Heart right ventricle (tissue), 16 donors: ENCODE measurements around the gene MAST2. TPM values are rescaled to one million over a fixed set of nuclear protein-coding genes. Genes with fewer than 3 reads are reported as not detected.

Experiments
- ATAC-seq, 8 donors: fragments of 200-7000 bp; cut with Tn5 transposase; one replicate each; pipeline ENCODE4 v1.9.1; 2020; ENCODE audit warnings: mild to moderate bottlenecking in 8 of 8, moderate library complexity in 8 of 8, moderate number of reproducible peaks in 1 of 8
- DNase-seq, 2 donors: peaks; one replicate each; pipeline ENCODE4 v3.0.0-alpha.2; 2020
- H3K27ac ChIP-seq, 10 donors: fragments of 200-600 bp; sonication (generic) in 2 of 10; one replicate each; pipeline versions ENCODE4 v1.5.0 to v1.8.0; 2020 to 2022; ENCODE audit warnings: mild to moderate bottlenecking in 3 of 10
- H3K27me3 ChIP-seq, 7 donors: fragments of 200-600 bp; one replicate each; pipeline ENCODE4 v1.8.0; 2021 to 2022; ENCODE audit warnings: mild to moderate bottlenecking in 2 of 7
- H3K36me3 ChIP-seq, 9 donors: fragments of 200-600 bp; sonication (generic) in 1 of 9; one replicate each; pipeline versions ENCODE4 v1.5.0 to v1.8.0; 2020 to 2022; ENCODE audit warnings: mild to moderate bottlenecking in 2 of 9
- H3K4me1 ChIP-seq, 9 donors: fragments of 200-600 bp; sonication (generic) in 1 of 9; one replicate each; pipeline versions ENCODE4 v1.5.0 to v1.8.0; 2020 to 2022; ENCODE audit warnings: mild to moderate bottlenecking in 4 of 9
- H3K4me3 ChIP-seq, 10 donors: fragments of 200-600 bp; sonication (generic) in 2 of 10; one replicate each; pipeline versions ENCODE4 v1.5.0 to v1.8.0; 2020 to 2022; ENCODE audit warnings: mild to moderate bottlenecking in 7 of 10, moderate library complexity in 2 of 10
- H3K9me3 ChIP-seq, 11 donors: fragments of 200-600 bp in 10 of 11; sonication (generic) in 2 of 11; one replicate each; pipeline versions ENCODE4 v1.5.0 to v1.8.0; 2013 to 2022; ENCODE audit warnings: mild to moderate bottlenecking in 2 of 11, control low read depth in 1 of 11, moderate library complexity in 1 of 11
- CTCF ChIP-seq, 9 donors: fragments of 200-600 bp; sonication (generic) in 2 of 9; IDR thresholded peaks; one replicate each; pipeline versions ENCODE4 v1.5.0 to v1.8.0; 2021 to 2022; ENCODE audit warnings: antibody characterized with exemption in 9 of 9, mild to moderate bottlenecking in 5 of 9, moderate library complexity in 1 of 9
- WGBS, 2 donors: extraction: QIAGEN DNeasy Blood & Tissue Kit; methylation state at CpG; one replicate each; pipeline ENCODE4 v1.1.7; 2013; ENCODE audit warnings: inconsistent platforms in 1 of 2; 5-methylcytosine and 5-hydroxymethylcytosine counted together
- intact Hi-C, 10 donors: fragments of 100-400 bp; cut with DNase I; formaldehyde crosslinking; loops; one replicate each; pipeline versions ENCODE4 v1.11.1 to v1.14.2; 2022
- polyA plus RNA-seq, 2 donors: library from polyadenylated mRNA; stranded (reverse); fragments of 200-250 nt; gene quantifications; one replicate each; pipeline ENCODE4 v1.2.3, GENCODE V29; 2013
- total RNA-seq, 10 donors: library from RNA; stranded (reverse); fragmentation: NEBNext Ultra II Directional in 3 of 10; extraction: Animal tissue kit (Norgen Biotek cat#: 25700) in 3 of 10; gene quantifications; one replicate each; pipeline versions ENCODE4 v1.2.1 to v1.2.4, GENCODE V29; 2021 to 2023
- donor health status: Arrhythmogenic right ventricular cardiomyopathy.
- donor health status: ischemic (EF 13 %, LVEDD 7.1; RV severe dilation, severe dysfunction).
- donor health status: healthy with polysubstance abuse.
- donor health status: DM: no; HTN: yes; CAD: no.
- donor health status: DM: no; HTN: no; CAD: no.
- donor health status: ischemic (EF 25% LVEDD 6.9; RV normal size, moderate dysfunction).
- donor health status: ischemic (EF 25% LVEDD 5.7; RV mildly dilated, moderate dysfunction).
- donor health status: healthy.
- donor health status: DM: yes; HTN: yes; CAD: no.
- donor health status: Ischemic cardiomyopathy.
- donor health status: ischemic (EF 35%, LVEDD 5.7; RV mildly dilated, moderate dysfunction).
- donor health status: nonischemic (EF 11% LVEDD 7.7; RV severe dilation, severe dysfunction).
- donor health status: DM: yes; HTN: yes; CAD: no.
- donor health status: PGD.
- donor health status: ischemic (EF 29% LVEDD 5.4; RV normal size, mild dysfunction).
- donor health status: nonischemic (EF 23%, LVEDD 6.1; RV moderate dilation, normal function).

The MAST2 gene
- total and polyA plus RNA-seq, 12 donors = 66.4 to 129 (median 83.2) TPM

DNA sequence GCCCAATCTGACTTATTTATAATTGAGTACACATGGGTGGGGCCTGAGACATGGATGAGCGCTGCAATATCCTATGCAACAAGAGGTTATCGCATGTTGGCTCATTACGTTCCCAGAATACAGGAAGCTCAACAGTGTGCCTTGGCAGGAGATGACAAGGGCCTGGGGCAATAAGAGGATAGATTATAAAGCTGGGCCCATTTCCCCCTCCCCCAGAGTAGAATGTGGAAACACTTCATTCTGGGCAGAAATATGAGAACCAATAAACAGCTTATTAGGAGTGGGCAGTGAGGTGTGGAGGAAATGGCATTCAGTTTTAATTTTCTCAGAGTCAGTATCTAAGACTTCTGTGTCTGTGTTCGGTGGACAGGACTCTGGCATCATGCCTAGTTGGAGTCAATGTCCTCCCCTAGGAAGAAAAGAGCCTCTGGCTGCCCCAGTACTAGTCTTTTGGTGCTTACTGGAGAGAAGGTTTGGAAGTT is 236.2 kb downstream of the MAST2 start:
- intact Hi-C loops = loop anchor here in 8 of 10 donors (2.0 to 5.0 kb wide), 4 partner anchors 83 to 183 kb away; partner anchors contain the start of gene PIK3R3 (in 4 of the 8)
- DNase-seq (peak in 1 of 2 donors; percentile 65), ATAC-seq (peak in 7 of 8 donors; percentile 8 to 56 (median 45))
- Histone ChIP-seq H3K4me3 (no peak overlapping the region), H3K27ac (peak overlapping the region in 9 of 10 donors; percentile 0 to 67 (median 29)), H3K4me1 (peaks cover 9 to 70% (median 61%) of the 10 kb centered on the region in 9 donors), H3K36me3 (peaks cover 0 to 65% (median 12%) of the 10 kb centered on the region in 9 donors), H3K9me3 (no peaks in the 10 kb centered on the region), H3K27me3 (no peaks in the 10 kb centered on the region)
- WGBS, 2 donors = 10 to 18% methylated on average over 4 of the region's 4 CpGs
- TF ChIP-seq CTCF (IDR thresholded peaks at IDR 0.05) = no peak

GRCh38 chr1:46041551-46041950 is 238.1 kb downstream of the MAST2 start:
- no peaks in the 10 kb centered on the region for H3K27me3 ChIP-seq
- 90 to 94% methylated on average over 2 of the region's 2 CpGs for WGBS, 2 donors
- H3K4me1 ChIP-seq = peaks cover 9 to 70% (median 57%) of the 10 kb centered on the region in 9 donors
- intact Hi-C loops = loop anchor here in 1 of 10 donors (5.0 kb wide), 1 partner anchor 81 kb away; no protein-coding TSS in a partner anchor
- no peak for TF ChIP-seq CTCF (IDR thresholded peaks at IDR 0.05)
- H3K27ac ChIP-seq = peak overlapping the region in 7 of 10 donors; percentile 2 to 67 (median 17)
- no peak for ATAC-seq
- no peaks in the 10 kb centered on the region for H3K9me3 ChIP-seq
- no peak overlapping the region for H3K4me3 ChIP-seq
- DNase-seq = no peak
- peaks cover 0 to 74% (median 12%) of the 10 kb centered on the region in 9 donors for H3K36me3 ChIP-seq

- Histone ChIP-seq H3K36me3 (peaks cover 0 to 78% (median 12%) of the 10 kb centered on the region in 9 donors), H3K9me3 (no peaks in the 10 kb centered on the region), H3K4me3 (no peak overlapping the region), H3K4me1 (peaks cover 9 to 66% (median 53%) of the 10 kb centered on the region in 9 donors), H3K27me3 (no peaks in the 10 kb centered on the region), H3K27ac (peak overlapping the region in 7 of 10 donors; percentile 2 to 32 (median 17))
- intact Hi-C loops = loop anchor here in 2 of 10 donors (2.0 to 5.0 kb wide), 2 partner anchors 80 to 91 kb away; partner anchors contain the start of gene PIK3R3 (in 1 of the 2)
- TF ChIP-seq CTCF (IDR thresholded peaks at IDR 0.05) = no peak
- ATAC-seq = peak in 6 of 8 donors; percentile 12 to 71 (median 36)
- DNase-seq = peak in 1 of 2 donors; percentile 24
Measured at GRCh38 chr1:46041974-46042373, 238.6 kb downstream of the MAST2 start.

GRCh38 chr1:46043458-46044017 is 240.1 kb downstream of the MAST2 start:
- TF ChIP-seq CTCF (IDR thresholded peaks at IDR 0.05) = no peak
- no peak for ATAC-seq
- H3K27me3 ChIP-seq = no peaks in the 10 kb centered on the region
- H3K4me3 ChIP-seq = no peak overlapping the region
- no peak overlapping the region for H3K27ac ChIP-seq
- WGBS, 2 donors = 84 to 87% methylated on average over 11 of the region's 11 CpGs
- peaks cover 0 to 78% (median 12%) of the 10 kb centered on the region in 9 donors for H3K36me3 ChIP-seq
- no peaks in the 10 kb centered on the region for H3K9me3 ChIP-seq
- no peak for DNase-seq
- intact Hi-C loops = loop anchor here in 2 of 10 donors (2.0 to 5.0 kb wide), 2 partner anchors 79 to 89 kb away; partner anchors contain the start of gene PIK3R3 (in 1 of the 2)
- H3K4me1 ChIP-seq = peaks cover 9 to 52% (median 39%) of the 10 kb centered on the region in 9 donors
